Stimulated activated CD4-positive, alpha-beta T cell treated with anti-CD3 and anti-CD28 coated beads, Interleukin-1b, Interleukin-23, amount 100 ng/mL, for 24 hours (primary cell): ENCODE data around the gene ALDOB.
"Not testable (repeated sequence)": the region's sequence is repeated elsewhere in the genome, so short reads cannot be mapped to it uniquely, and the experiment has no call there.

Experiments
- DNase-seq, 4 experiments: peaks; one replicate each; pipeline ENCODE4 v3.0.0-alpha.2; 2020; ENCODE audit warnings: low read depth in 4 of 4, low spot score in 1 of 4

Gene ALDOB

GRCh38 chr9:101388507-101388993 lies 47.0 kb downstream of the ALDOB start:
- no peak for DNase-seq

- no peak for DNase-seq
Measured at GRCh38 chr9:101387871-101388506, 47.6 kb downstream of the ALDOB start.

- not testable (repeated sequence) for DNase-seq
Measured at GRCh38 chr9:101384873-101385536, 50.6 kb downstream of the ALDOB start, which contains the start of gene BAAT. Gene BAAT (minus strand): TSS chr9:101385006. CDS start chr9:101371404, 13,602 bp downstream.

GRCh38 chr9:101383361-101383760 lies 52.2 kb downstream of the ALDOB start:
- no peak for DNase-seq

- no peak for DNase-seq
Measured at GRCh38 chr9:101381833-101382342, 53.7 kb downstream of the ALDOB start.

- DNase-seq = no peak
Measured at GRCh38 chr9:101381118-101381517, 54.5 kb downstream of the ALDOB start.

GRCh38 chr9:101380295-101380694 lies 55.3 kb downstream of the ALDOB start:
- DNase-seq = no peak

GRCh38 chr9:101376111-101376848 lies 59.3 kb downstream of the ALDOB start:
- DNase-seq = no peak

GRCh38 chr9:101375546-101375945 lies 60.0 kb downstream of the ALDOB start:
- no peak for DNase-seq

GRCh38 chr9:101372327-101373118 lies 63.1 kb downstream of the ALDOB start:
- no peak for DNase-seq

- DNase-seq = no peak
Measured at GRCh38 chr9:101371813-101372212, 63.8 kb downstream of the ALDOB start.
